ENCODE results near the gene SLC25A3.

DNA sequence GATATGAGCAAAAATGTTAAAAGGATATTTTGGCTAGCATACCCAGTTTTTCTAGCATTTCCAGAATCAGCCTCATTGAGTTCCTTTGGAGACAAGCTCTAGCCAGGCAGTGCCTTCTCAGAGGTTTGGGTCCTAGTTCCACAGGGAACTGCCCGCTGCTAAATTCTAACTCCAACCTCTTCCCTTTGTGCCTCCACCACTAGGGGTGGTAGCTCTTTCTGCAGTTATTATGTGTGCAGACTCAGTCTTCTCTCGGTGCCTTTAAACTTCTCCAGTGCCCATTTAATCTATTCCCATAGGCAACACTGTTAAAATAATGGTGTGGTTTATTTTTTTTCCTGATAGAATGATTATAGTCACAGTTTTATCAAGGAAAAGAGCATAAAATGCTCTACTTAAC lies 21.5 kb upstream of the SLC25A3 start:
- no peak for TF ChIP-seq EZH2 (IDR thresholded peaks at IDR 0.05; ENCODE audit: insufficient read depth, poor library complexity, severe bottlenecking)
- TF ChIP-seq EZH2phosphoT487 (IDR thresholded peaks at IDR 0.05; ENCODE audit: insufficient read depth, low read depth), result no peak
